DMS114 treated with DMSO at 0.1 percent for 48 hours (cell line): ENCODE data around the gene SOD3.

Experiments
- DNase-seq: peaks from one replicate; lab custom pipeline; 2025; ENCODE audit not compliant: unreplicated experiment; lab: John Stamatoyannopoulos, UW

The SOD3 gene

DNA sequence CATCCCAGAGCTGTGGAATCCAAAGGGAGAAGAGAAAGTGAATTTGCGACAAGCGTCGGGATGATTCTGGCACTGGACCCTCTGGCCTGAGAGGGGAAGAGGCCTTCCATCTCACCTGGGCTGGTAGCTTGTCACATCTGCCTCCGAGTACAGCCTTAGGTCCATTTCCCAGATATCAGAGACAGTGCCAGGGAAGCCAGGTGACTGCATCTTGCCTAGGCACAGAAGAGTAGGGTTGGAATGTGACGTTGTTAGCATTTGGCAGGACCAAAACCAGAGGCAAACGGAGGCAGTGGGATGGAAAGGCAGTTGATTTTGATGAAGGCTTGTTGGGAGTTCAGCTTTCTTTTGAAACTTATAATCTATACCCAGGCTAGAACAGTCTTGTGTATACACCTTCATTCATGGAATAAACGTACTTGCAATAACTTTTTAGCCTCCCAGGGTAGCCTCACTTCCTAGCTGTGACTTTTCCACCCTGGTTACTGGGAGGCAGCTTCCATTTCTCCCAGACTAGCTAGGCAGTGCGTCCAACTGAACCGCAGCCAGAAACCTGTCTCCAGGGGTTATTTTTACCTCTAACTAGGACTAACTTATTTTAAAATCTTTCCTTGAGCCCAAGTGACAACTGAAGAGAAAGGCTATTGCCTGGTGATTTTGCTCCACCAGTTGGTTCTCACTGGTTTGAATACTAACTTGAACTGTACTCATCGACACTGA, 5.9 kb downstream of the SOD3 start:
- no peak for DNase-seq

DNA sequence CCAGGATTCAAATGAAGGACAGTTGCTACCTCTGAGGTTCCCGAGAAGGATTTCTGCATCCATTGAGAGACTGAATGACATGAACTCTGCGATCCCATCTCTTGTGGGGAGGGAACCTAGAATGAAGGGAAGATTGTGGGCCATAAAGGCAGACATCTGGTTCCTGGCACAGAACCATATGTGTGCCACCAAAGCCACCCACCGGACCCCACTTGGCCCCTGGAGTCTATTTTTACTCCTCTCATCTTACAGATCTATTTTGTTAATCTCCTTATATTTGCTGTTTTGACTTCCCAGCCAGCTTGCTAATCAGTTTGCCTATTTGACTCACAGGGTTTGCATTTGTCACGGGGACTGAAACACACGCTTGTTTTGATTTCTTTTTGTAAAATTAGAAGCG, 7.3 kb downstream of the SOD3 start:
- no peak for DNase-seq

DNA sequence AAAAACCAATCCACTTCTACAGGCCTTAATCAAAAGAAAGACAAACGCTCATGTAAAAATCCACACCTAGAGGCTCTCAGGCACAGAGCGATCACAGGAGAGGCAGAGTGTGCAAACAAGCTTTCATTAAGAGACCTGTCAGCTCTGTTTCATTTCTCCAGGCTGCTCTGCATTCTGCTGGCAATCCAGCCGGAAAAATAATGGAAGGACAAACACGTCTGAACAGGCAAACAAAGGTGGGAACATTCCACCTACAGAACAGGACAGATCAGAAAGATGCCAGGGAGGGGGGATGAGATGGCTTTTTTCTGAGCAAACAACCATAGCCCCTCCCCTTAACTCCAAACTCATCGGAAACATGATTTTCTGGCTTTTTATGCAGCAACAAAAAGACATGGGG, 9.7 kb downstream of the SOD3 start:
- no peak for DNase-seq

DNA sequence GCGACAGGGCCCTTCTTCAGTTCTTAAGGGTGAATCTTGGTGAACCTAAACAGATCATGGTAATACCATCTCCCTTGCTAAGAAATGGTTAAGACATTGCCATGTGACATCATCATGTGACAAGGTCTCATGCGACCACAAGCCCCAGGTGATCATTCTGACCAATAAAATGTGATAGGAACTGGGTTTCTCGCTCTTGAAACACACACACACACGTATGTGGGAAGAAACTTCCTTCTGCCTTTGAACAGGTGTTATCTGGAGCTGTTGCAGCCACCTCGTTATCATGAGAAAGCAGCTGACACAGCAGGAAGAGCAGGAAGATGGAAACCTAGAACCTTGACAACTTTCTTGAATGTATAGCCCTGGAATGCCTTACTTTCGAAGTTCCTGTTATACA, 10.2 kb downstream of the SOD3 start:
- DNase-seq = no peak

DNA sequence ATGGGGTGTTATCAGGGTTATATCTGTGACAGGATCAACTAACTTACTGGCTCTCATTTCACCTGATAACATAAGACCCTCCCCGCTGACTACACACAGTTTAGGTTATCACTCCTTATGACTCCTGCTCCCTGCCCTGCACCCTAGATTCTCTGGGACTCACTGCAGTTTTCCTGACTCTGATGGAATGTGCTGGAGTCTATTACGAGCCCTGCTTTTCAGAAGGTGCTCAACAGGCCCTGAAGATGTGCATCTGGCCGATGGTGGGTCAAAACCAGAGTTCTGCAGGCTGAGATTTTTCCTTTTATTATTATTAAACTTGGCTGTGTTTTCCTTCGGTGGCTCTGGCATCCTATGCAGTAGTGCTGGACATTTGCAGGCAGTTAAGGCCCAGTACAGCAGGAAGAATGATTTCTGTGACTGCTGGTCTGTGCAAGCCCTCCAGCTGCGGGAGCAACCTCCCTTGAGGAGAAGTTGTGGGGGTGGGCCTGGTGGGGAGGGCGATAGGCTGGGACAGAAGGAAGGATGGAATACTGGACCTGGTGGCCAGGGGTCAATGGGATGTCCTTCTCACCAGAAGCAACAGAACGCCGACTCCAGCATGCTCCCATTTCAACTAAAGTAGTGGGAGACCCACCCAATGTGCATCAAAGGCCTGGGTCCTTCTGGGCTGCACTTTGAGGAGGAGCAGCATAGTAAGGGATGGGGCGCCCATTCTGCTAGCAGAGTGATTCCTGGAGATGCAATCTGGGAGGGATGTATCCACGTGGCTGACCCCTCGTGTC, 11.0 kb downstream of the SOD3 start:
- no peak for DNase-seq

DNA sequence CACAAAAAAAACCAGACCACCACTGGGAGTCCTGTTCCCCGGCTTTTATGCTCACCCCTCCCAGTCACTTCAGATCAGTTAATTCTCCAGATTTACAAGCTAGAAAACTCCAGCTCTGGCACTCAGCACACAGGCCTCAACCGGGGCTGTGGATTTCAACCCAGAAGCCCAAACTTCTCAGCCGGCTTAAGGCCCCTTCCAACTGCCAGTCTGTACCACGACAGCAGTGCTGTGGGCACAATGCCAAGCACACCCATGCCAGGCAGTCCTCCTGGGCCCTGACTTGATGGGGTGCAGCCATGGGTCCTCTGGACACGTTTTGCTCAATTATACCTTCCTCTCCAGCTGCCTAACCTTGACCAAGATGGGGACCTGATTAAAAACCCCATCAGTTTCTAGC, 12.2 kb downstream of the SOD3 start:
- DNase-seq = no peak

DNA sequence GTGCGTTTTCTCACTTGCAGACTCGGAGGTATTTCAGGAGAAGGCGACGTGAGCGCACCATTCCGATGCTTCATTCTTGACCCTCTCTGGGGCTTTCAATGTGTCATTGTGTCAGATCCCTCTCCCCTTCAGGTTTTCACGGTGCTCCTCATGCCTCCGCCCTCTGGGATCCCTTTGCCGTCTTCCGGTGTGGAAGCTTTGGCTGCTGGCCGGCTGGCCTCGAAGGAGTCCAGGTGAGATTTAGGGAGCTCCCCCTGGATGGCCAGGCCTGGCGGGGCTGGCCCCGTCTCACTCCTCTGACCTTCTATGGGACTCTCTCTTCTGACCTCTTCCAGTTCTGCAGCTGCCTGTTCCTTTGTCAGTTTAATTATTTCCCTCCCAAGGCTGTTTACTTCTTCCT, 12.9 kb downstream of the SOD3 start:
- no peak for DNase-seq

DNA sequence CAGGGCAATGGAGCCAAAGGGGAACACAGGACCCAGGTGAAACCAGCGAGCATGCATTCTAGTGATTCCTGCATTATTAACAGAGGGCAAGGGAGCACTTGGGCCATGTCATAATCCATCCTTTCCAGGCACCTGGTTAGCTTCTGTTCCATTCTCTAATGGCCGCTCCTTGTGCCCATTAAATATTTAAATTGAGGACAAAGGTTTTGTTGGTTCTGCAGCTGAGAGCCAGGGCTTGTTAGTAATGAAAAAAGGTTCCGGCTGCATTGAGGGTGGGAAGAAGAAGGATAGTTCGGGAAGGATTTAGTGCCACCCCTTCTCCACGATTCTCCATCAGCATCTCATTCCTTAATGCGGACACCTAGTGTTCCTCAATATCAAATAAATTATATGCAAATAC, 13.6 kb downstream of the SOD3 start:
- no peak for DNase-seq

DNA sequence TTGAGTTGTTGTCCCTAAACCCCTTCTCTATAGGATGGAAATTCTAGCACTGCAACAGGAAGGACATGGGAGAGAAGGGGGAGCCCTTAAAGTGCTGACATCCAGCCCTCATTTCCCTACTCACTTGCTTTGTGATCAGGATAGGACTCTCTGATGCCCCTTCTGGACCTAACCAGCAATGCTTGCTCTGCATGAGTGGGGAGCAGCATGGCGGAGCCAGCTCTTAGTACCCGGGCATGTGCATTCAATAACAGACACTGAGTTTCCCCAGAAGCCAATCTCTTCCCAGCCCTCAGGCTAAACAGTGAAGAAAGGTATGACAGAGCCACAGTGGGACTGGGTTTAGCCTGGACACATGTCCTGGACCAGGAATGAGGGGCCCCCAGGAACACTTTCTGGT, 14.0 kb downstream of the SOD3 start:
- DNase-seq = no peak

DNA sequence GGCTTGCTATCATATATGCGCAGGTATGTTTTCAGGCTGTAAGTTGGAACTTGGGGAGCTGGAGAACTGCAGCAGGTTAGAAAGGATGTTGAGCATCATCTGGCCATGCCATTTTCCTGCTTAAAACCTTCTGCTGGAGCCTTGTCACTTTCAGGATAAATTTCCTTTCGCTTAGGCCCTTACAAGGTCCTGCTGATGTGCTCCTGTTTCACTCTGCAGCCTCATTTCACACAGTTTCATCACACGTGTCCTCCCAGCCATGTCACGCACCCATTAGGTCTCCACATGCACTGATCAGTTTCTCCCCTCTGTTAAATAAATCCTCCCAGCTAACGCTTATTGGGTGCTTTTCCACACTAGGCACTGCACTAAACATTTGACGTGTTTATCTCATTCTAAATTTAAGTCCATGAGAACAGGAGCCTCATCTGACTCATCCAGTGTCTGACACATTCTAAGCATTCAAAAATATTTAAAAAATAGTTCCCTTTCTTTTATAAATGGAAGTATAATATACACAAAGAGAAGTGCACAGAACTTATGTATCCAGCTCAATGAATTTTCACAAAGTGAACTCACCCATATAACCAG, 14.5 kb downstream of the SOD3 start:
- DNase-seq = no peak

DNA sequence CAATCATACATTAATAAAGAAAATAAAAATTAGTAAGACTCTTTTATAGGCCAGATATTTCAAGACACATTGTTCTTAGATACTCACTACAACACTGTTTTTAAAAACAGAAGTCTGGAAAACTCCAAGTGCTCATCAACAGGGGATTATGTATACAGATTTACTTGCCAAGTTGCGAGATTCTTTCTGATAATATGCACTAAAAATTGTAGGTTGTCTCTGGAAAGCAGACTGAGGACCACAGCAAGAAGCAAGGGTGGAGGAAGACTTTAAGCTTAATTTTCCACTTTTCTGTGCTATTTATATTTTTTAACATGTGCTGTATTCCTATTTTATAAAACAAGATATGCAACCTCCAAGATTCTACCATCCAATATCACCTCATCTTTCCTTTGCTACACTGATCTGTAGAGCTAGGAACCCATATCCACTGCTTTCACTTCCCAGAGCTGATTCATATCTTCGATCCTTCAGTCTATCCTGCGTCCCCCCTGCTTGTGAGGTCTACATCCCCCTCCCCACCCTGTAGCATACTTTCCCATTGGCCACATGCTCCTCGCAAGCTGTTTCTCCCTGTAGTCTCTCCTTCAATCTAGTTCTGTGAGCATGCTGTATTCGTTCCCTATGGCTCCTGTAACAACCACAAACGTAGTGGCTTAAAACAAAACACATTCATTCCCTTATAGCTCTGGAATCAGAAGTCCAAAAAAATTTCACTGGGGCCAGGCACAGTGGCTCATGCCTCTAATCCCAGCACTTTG, 15.7 kb downstream of the SOD3 start:
- DNase-seq = no peak

DNA sequence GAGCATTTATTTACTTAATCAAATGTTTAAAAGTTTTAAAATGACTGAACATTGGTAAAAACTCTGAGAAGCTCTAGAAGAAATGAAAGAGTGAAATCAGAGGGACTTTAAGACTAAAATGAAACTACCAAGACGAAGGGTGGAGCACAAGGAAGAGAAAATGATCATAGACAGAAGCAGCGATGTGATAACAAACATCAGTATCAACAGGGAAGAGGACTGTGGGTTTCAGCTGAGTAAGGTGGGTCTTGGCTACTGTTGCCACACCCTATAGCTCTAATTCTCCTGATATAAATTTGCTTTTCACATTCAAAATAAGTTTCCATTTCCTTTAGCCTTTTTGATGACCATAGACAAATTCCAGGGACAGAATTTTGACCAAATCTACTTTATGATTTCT, 18.4 kb downstream of the SOD3 start:
- no peak for DNase-seq

DNA sequence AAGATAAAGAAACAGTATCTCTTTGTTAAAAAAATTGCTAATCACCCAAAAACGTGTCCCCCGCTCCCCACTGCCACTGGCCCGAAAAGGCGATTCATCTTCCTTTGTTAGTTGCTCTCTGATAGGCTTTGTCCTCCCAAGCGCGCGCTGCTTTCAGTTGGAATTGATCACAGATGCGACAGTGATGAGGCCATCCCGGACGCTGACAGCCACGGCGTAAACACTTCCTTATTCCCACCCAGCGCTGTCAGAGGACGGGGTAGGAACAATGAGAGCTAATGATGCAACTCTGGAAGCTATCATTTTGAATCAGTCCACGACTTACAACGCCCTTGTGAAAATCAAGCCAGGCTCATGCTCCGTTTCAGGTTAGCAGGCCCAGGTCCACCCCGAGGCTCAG, 21.4 kb downstream of the SOD3 start:
- no peak for DNase-seq

DNA sequence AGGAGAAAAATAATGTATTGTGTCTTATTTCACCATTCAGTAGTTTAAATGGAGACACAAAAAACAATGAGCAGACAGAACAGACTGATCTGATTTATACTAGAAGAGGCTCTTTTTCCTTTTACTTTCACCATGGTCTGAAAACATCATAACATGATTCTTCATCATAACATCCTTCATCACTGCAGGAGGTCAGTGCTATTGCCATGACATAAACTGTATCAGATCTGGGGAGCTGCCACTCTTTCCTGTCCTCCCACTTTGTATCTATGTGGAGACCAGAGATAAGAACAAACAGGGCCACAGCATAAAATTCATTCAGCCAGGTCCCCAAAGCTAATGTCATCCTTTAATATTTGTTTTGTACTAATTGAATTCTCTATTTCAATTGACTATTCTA, 25.2 kb downstream of the SOD3 start:
- DNase-seq = no peak

DNA sequence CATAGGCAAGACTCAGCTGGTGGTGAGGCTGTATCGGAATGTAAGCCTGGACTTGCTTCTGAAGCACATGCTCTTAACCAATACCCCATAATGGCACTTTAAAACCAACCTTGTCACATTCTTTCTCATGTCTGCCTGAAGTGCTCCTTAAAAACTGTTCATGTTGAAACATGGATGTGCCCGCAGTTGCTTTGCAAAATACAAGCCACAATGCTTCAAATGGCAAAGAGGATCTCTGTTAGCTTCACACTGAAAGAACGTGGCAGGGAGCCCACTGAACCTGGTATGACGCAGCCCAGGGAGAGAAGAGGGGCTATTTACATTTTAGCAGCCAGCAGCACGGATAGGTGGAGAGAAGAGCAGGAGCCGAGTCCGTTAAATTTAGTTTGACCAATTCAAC, 29.3 kb downstream of the SOD3 start:
- no peak for DNase-seq

DNA sequence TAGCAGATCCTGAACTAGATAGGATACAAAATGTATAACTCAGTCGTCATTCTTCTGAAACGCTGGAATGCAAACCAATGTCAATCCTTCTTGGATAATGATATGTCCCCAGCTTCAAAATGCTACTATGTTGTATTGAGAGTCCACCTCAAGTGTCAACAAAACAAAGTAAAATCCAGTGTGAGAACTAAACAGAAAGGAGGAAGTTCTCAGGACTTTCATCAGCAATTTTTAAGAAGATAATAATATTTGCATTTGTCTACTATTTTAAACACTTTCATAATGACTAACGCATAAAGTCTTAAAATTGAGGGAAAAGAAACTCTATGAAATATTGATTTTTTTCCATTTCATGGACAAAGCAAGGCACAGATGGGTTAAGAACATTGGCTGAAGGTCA, 36.3 kb downstream of the SOD3 start:
- DNase-seq = no peak

DNA sequence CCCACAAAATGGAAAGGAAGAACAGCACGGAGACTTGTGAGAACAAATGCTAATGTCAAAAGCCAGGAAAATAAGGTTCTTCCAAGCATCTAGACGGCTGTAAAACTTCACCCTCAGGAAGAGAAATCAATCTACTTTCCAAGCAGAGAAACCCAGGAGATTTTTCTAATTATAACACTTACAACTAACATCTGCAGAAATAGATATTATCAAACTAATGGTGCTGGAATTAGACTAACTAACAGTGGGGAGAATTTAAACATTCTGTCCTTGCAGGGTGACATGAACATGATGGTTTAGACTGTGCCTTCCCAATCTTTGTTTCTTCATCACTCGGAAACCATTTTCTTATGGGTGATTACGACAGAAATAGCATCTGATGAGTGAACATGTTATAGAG, 40.3 kb downstream of the SOD3 start:
- no peak for DNase-seq

DNA sequence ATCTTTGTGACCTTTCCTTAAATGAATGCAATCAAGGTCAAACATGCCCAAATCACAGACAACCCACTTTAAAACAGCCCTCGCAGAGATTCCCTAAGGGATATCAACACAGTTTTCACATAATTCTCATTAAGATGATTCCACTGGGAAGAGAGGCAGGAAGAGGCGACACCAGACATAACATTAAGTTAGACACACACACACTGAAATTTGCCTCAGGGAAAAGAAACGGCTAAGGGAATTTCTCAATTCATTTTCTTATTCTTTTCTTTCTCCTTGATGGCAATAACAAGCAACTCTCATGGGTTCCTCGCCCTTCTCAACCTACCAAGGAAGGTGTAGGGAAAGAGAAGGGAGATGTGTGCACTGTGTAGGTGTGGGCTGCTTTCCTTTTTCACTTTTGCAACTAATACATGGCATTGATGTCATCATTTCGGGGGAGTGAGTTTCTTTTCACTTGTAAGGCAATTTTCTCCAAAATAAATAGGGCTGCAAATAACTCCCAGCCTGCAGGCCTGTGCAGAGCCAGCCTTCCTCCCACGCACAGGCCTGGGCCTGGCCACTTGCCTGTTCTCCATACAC, 41.4 kb downstream of the SOD3 start:
- DNase-seq = no peak

DNA sequence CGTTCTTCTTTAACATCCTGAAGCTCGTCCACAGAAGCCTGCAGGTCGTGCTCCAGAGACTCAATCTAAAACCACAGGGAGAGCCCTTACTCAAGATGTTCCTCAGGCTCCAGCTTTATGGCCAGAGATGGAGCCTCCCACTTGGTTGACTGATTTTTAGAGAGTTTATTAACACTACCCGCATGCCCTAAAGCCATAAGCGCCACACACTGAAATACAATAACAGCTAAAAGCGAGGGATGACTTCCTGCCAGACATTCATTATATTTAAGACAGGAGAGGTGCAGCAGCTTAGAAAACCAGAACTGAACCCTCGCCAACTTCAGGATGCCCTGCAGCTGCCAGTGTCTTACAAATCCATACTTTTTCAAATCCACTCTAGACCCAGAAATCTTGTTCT, 42.0 kb downstream of the SOD3 start:
- DNase-seq = no peak

DNA sequence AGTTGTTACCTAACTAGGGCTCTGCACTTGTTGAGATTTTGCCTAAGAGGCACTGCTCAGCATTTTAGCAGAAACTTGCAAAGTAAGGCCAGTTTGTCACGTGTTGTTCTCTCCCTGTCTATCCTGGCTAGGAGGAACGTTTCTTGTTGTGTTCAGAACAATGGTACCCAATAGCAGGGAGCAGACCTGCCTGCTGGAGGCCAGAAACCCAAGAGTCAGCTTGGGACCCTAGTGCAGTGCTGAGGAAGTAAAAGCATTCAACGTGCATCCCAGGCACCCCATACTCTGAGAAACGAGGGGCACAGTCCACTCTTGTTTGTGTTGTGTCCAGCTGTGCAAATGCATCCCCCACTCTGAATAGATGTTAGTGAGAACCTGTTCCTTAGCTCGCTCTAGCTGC, 42.4 kb downstream of the SOD3 start:
- no peak for DNase-seq

DNA sequence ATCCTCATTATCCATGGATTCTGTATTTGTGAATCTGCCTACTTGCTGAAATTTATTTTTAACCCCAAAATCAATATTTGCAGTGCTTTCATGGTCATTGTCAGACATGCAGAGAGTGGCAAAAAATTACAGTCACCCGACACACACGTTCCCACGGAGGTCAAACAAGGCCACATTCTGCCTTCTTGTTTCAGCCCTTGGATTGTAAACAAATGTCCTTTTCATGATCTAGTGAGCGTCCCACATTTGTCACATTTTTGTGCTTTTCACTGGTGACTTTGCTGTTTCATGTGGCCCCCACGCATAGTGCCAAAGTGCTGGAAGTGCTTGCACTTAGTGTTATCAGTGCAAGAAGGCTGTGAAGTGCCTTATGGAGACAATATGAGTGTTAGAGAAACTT, 45.0 kb downstream of the SOD3 start:
- DNase-seq = no peak
